Measurements from ENCODE around the gene NUP153.
"Not testable (repeated sequence)": the region's sequence is repeated elsewhere in the genome, so short reads cannot be mapped to it uniquely, and the experiment has no call there.

NUP153 gene

GRCh38 chr6:17710331-17710730, 3.6 kb upstream of the NUP153 start:
- DNase-seq (ENCODE audit: low read depth): no peak
- no peak for TF ChIP-seq CTCF (conservative IDR thresholded peaks at IDR 0.05; ENCODE audit: low read depth, low read length)
- no peak overlapping the region for H3K4me3 ChIP-seq (ENCODE audit: low read length)

GRCh38 chr6:17709476-17709875, 2.8 kb upstream of the NUP153 start:
- no peak overlapping the region for H3K4me3 ChIP-seq (ENCODE audit: low read length)
- TF ChIP-seq CTCF (conservative IDR thresholded peaks at IDR 0.05; ENCODE audit: low read depth, low read length): no peak
- DNase-seq (ENCODE audit: low read depth): no peak

- not testable (repeated sequence) for DNase-seq (ENCODE audit: low read depth); H3K4me3 ChIP-seq (ENCODE audit: low read length)
Observed at GRCh38 chr6:17708035-17708434, 1.3 kb upstream of the NUP153 start.

GRCh38 chr6:17707371-17707651, 586 bp upstream of the NUP153 start:
- no peak for DNase-seq (ENCODE audit: low read depth)
- H3K4me3 ChIP-seq (ENCODE audit: low read length): peak overlapping the region; percentile 83
- TF ChIP-seq CTCF (conservative IDR thresholded peaks at IDR 0.05; ENCODE audit: low read depth, low read length): no peak

GRCh38 chr6:17705778-17706579, 746 bp downstream of the NUP153 start:
- DNase-seq (ENCODE audit: low read depth): no peak
- H3K4me3 ChIP-seq (ENCODE audit: low read length): peak overlapping the region; percentile 83

GRCh38 chr6:17705428-17705777, 1.3 kb downstream of the NUP153 start:
- no peak for DNase-seq (ENCODE audit: low read depth)
- H3K4me3 ChIP-seq (ENCODE audit: low read length): peak overlapping the region; percentile 83
- no peak for TF ChIP-seq CTCF (conservative IDR thresholded peaks at IDR 0.05; ENCODE audit: low read depth, low read length)

More at GRCh38 chr6:17705778-17706579, 746 bp downstream of the NUP153 start:
- no peak for TF ChIP-seq CTCF (conservative IDR thresholded peaks at IDR 0.05; ENCODE audit: low read depth, low read length)

- no peak for DNase-seq (ENCODE audit: low read depth)
- no peak for TF ChIP-seq CTCF (conservative IDR thresholded peaks at IDR 0.05; ENCODE audit: low read depth, low read length)
- H3K4me3 ChIP-seq (ENCODE audit: low read length): no peak overlapping the region
Observed at GRCh38 chr6:17703256-17703694, 3.5 kb downstream of the NUP153 start.
